Left lung (tissue), 10 donors: ENCODE results near the gene SLC12A2. TPM values are rescaled to one million over a fixed set of nuclear protein-coding genes. Genes with fewer than 3 reads are reported as not detected.

ENCODE experiments used
- ATAC-seq: fragments of 200-7000 bp; cut with Tn5 transposase; one replicate; pipeline ENCODE4 v1.9.1; 2020; ENCODE audit warnings: moderate library complexity
- DNase-seq, 4 donors: peaks; one replicate each; pipeline ENCODE4 v3.0.0-alpha.2; 2013 to 2020
- H3K27ac ChIP-seq, 2 donors: fragments of 200-600 bp; sonication (generic) in 1 of 2; one replicate each; pipeline versions ENCODE4 v1.5.0 to v1.8.0; 2020 to 2021
- H3K27me3 ChIP-seq, 2 donors: fragments of 200-600 bp; sonication (generic) in 1 of 2; one replicate each; pipeline versions ENCODE4 v1.5.0 to v1.8.0; 2020 to 2021
- H3K36me3 ChIP-seq, 2 donors: fragments of 200-600 bp; sonication (generic) in 1 of 2; one replicate each; pipeline versions ENCODE4 v1.5.0 to v1.8.0; 2020 to 2021
- H3K4me1 ChIP-seq, 2 donors: fragments of 200-600 bp; one replicate each; pipeline ENCODE4 v1.8.0; 2021
- H3K4me3 ChIP-seq, 2 donors: fragments of 200-600 bp; sonication (generic) in 1 of 2; one replicate each; pipeline versions ENCODE4 v1.5.0 to v1.8.0; 2020 to 2021; ENCODE audit warnings: mild to moderate bottlenecking in 1 of 2
- H3K9me3 ChIP-seq, 2 donors: fragments of 200-600 bp; sonication (generic) in 1 of 2; one replicate each; pipeline versions ENCODE4 v1.5.0 to v1.8.0; 2020 to 2021
- CTCF ChIP-seq, 2 donors: fragments of 200-600 bp; sonication (generic) in 1 of 2; IDR thresholded peaks; one replicate each; pipeline versions ENCODE4 v1.5.0 to v1.8.0; 2021; ENCODE audit warnings: antibody characterized with exemption in 2 of 2
- intact Hi-C, 2 donors: fragments of 100-400 bp; cut with DNase I; formaldehyde crosslinking; loops; one replicate each; pipeline versions ENCODE4 v1.11.2 to v1.14.2; 2022
- polyA plus RNA-seq, 6 donors: library from polyadenylated mRNA; unstranded; fragments of 120-200 nt; gene quantifications; one replicate each; pipeline ENCODE4 v1.2.1, GENCODE V29; 2013; ENCODE audit not compliant: insufficient read length in 6 of 6
- total RNA-seq, 2 donors: library from RNA; stranded (reverse); fragmentation: NEBNext Ultra II Directional; extraction: Animal tissue kit (Norgen Biotek cat#: 25700); gene quantifications; one replicate each; pipeline ENCODE4 v1.2.1, GENCODE V29; 2021
- donor health status: DM: no; HTN: yes; CAD: no.
- donor health status: DM: no; HTN: no; CAD: no.

The SLC12A2 gene
- total and polyA plus RNA-seq, 8 donors: 33.7 to 94.4 (median 70.3) TPM

GRCh38 chr5:128169401-128170017 lies 85.9 kb downstream of the SLC12A2 start:
- Histone ChIP-seq H3K4me3 (no peak overlapping the region), H3K27me3 (no peaks in the 10 kb centered on the region), H3K27ac (no peak overlapping the region), H3K36me3 (peaks cover 0 to 16% of the 10 kb centered on the region in 2 donors), H3K4me1 (no peaks in the 10 kb centered on the region), H3K9me3 (no peaks in the 10 kb centered on the region)
- ATAC-seq (no peak), DNase-seq (no peak)
- intact Hi-C loops: no loop called here
- no peak for TF ChIP-seq CTCF (IDR thresholded peaks at IDR 0.05)

GRCh38 chr5:128172102-128172501 lies 88.5 kb downstream of the SLC12A2 start:
- no peak for DNase-seq
- Histone ChIP-seq H3K4me1 (no peaks in the 10 kb centered on the region), H3K27ac (no peak overlapping the region), H3K9me3 (no peaks in the 10 kb centered on the region), H3K4me3 (no peak overlapping the region), H3K36me3 (peaks cover 0 to 16% of the 10 kb centered on the region in 2 donors), H3K27me3 (no peaks in the 10 kb centered on the region)
- no peak for TF ChIP-seq CTCF (IDR thresholded peaks at IDR 0.05)
- no peak for ATAC-seq
- intact Hi-C loops: no loop called here

DNA sequence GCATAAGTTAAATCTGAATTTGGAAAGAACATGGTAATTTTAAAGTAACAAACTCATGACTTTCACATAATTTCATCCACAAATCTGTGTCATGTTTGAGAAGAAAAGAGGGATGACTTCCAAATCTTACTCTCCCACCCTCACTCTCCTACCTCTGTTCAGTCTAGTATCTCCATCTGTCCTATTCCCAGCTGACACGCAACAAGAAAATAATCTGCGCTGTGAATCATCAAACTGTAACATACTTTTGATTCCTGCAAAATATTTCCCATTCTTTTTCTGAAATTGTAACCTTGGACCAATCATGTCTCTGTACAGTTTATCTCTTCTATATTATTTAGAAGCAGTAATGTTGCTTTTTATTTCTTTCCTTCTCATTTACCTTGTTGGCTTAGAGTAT lies 91.4 kb downstream of the SLC12A2 start:
- DNase-seq (no peak), ATAC-seq (no peak)
- H3K4me3 ChIP-seq: no peak overlapping the region
- H3K27me3 ChIP-seq: no peaks in the 10 kb centered on the region
- no peaks in the 10 kb centered on the region for H3K4me1 ChIP-seq
- no peak for TF ChIP-seq CTCF (IDR thresholded peaks at IDR 0.05)
- no peak overlapping the region for H3K27ac ChIP-seq
- intact Hi-C loops: no loop called here
- H3K36me3 ChIP-seq: peaks cover 0 to 6% of the 10 kb centered on the region in 2 donors
- no peaks in the 10 kb centered on the region for H3K9me3 ChIP-seq

DNA sequence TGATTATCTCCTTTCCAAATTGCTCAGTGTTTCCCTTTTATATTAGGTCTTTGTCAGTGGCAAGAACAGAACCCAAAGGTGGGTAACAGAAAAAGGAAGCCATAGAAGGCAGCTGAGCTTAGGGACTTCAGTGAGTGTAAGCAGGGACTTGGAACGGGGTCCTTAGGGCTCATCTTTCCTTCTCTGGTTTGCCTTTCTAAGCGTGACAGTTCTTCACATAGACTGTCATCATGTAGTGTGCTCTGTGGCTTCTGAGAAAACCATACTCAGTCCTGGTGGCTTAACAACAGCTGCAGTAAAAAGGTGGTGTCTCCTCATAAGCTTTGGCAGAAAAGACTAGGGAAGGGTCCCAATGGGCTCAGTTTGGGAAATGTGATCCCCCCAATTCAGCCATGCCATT lies 108.8 kb downstream of the SLC12A2 start:
- Histone ChIP-seq H3K4me3 (no peak overlapping the region), H3K9me3 (no peaks in the 10 kb centered on the region), H3K27ac (no peak overlapping the region), H3K4me1 (no peaks in the 10 kb centered on the region), H3K36me3 (peaks cover 0 to 5% of the 10 kb centered on the region in 2 donors), H3K27me3 (no peaks in the 10 kb centered on the region)
- ATAC-seq: no peak
- DNase-seq: no peak
- TF ChIP-seq CTCF (IDR thresholded peaks at IDR 0.05): no peak
- intact Hi-C loops: no loop called here

GRCh38 chr5:128193665-128194390 lies 110.3 kb downstream of the SLC12A2 start:
- H3K4me1 ChIP-seq: no peaks in the 10 kb centered on the region

More at GRCh38 chr5:128193665-128194390, 110.3 kb downstream of the SLC12A2 start:
- H3K36me3 ChIP-seq: no peaks in the 10 kb centered on the region
- TF ChIP-seq CTCF (IDR thresholded peaks at IDR 0.05): no peak
- no peak overlapping the region for H3K27ac ChIP-seq
- H3K27me3 ChIP-seq: no peaks in the 10 kb centered on the region
- ATAC-seq (no peak), DNase-seq (no peak)
- intact Hi-C loops: no loop called here
- H3K9me3 ChIP-seq: no peaks in the 10 kb centered on the region
- H3K4me3 ChIP-seq: no peak overlapping the region
